ENCODE data around the gene CREB5.
"Not testable (repeated sequence)": the region's sequence is repeated elsewhere in the genome, so short reads cannot be mapped to it uniquely, and the experiment has no call there.

CREB5 gene

GRCh38 chr7:28798274-28798673 lies 386.0 kb downstream of the CREB5 start:
- DNase-seq, result no peak

- DNase-seq, result no peak
These were observed 387.3 kb downstream of the CREB5 start for GRCh38 chr7:28799619-28800018.

GRCh38 chr7:28800150-28800549 lies 387.8 kb downstream of the CREB5 start:
- DNase-seq, result peak; percentile 43

GRCh38 chr7:28802450-28802849 lies 390.1 kb downstream of the CREB5 start:
- DNase-seq, result no peak

GRCh38 chr7:28804157-28804556 lies 391.8 kb downstream of the CREB5 start:
- no peak for DNase-seq

- DNase-seq, result no peak
These were observed 392.7 kb downstream of the CREB5 start for GRCh38 chr7:28804990-28805389.

- no peak for DNase-seq
These were observed 394.5 kb downstream of the CREB5 start for GRCh38 chr7:28806841-28807240.

GRCh38 chr7:28807396-28807994 lies 395.2 kb downstream of the CREB5 start:
- DNase-seq, result no peak

GRCh38 chr7:28808796-28809533 lies 396.6 kb downstream of the CREB5 start:
- DNase-seq, result peak; percentile 35

GRCh38 chr7:28811008-28811407 lies 398.7 kb downstream of the CREB5 start:
- no peak for DNase-seq

GRCh38 chr7:28811701-28812430 lies 399.5 kb downstream of the CREB5 start:
- DNase-seq, result no peak

- no peak for DNase-seq
These were observed 400.3 kb downstream of the CREB5 start for GRCh38 chr7:28812616-28813015.

- no peak for DNase-seq
These were observed 401.1 kb downstream of the CREB5 start for GRCh38 chr7:28813243-28813962.

- no peak for DNase-seq
These were observed 403.1 kb downstream of the CREB5 start for GRCh38 chr7:28815369-28815927.

- DNase-seq, result no peak
These were observed 403.6 kb downstream of the CREB5 start for GRCh38 chr7:28815928-28816373.

GRCh38 chr7:28818996-28819395 lies 406.7 kb downstream of the CREB5 start:
- no peak for DNase-seq

GRCh38 chr7:28823582-28823981 lies 411.3 kb downstream of the CREB5 start:
- DNase-seq, result no peak

GRCh38 chr7:28825817-28826448 lies 413.6 kb downstream of the CREB5 start:
- DNase-seq, result not testable (repeated sequence)

GRCh38 chr7:28830846-28831245 lies 418.5 kb downstream of the CREB5 start:
- no peak for DNase-seq

GRCh38 chr7:28832669-28833068 lies 420.4 kb downstream of the CREB5 start:
- no peak for DNase-seq

- no peak for DNase-seq
These were observed 423.5 kb downstream of the CREB5 start for GRCh38 chr7:28835800-28836199.

GRCh38 chr7:28836716-28837115 lies 424.4 kb downstream of the CREB5 start:
- no peak for DNase-seq
